HG02588 (cell line): ENCODE results near the gene STEAP3.

Source experiments
- ATAC-seq: cut with Tn5 transposase; IDR thresholded peaks from one replicate; pipeline ENCODE4 v1.9.1; 2021; ENCODE audit warnings: mild to moderate bottlenecking, moderate library complexity; ENCODE audit not compliant: unreplicated experiment

The STEAP3 gene

DNA sequence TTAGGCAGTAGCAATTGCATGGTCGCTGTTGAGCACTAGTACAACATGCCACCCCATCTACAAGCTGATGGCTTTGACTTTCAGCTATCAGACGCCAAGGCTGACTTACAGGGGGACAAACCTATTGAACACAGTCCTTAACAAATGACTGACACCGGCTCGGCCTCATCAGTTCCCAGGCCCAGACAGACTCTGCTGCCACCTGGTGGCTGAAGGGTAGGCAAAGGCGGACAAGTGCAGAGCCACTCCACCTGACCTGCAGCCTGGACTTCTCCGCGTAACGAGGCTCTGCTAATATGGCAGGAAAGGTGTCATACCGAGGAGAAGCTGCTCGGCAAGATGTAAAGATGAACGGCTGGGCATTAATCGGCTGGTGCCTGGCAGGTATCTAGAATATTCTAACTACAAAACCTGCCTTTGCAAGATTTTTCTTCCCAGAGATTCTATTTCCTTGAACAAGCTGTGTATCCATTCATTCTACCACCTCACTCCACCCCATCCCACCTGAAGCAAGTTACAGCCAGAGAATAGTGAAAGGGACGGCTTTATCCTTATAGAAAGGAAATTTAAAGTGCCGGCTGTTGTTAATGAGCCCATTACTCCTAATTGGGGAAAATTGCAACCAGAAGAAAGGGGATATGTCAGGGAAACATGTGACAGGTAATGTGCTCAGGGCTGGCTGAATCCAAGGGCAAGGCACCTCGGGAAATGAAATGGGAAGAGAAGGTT lies 67.4 kb downstream of the STEAP3 start:
- ATAC-seq, result no peak

DNA sequence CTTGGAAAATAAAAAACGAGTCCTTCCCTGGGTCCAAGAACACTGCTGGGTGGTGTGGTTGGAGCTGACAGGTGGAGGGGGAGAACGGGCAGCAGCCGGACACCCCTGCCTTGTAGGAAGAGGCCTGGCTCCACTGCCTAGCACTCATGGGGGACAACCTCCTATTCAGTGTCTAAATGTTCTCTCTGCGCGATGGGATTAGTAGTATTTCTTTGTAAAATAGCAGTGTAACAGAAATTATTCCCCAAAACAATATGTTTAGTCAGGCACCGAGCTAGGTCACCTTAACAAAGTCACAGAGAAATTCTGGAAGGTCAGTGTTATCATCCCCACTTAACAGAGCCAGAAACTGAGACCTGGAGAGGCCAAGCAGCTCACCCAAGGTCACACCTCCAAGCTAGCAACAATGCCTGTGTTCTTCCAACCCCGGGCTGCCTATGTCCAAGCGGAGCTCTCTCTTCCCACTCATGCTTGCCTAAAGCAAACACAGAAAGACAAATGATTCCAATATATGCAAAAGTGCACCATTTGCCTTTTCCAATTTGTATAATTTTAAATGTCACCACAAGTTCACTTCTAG lies 68.0 kb downstream of the STEAP3 start:
- no peak for ATAC-seq

GRCh38 chr2:119292226-119292625 lies 68.6 kb downstream of the STEAP3 start:
- ATAC-seq, result no peak

DNA sequence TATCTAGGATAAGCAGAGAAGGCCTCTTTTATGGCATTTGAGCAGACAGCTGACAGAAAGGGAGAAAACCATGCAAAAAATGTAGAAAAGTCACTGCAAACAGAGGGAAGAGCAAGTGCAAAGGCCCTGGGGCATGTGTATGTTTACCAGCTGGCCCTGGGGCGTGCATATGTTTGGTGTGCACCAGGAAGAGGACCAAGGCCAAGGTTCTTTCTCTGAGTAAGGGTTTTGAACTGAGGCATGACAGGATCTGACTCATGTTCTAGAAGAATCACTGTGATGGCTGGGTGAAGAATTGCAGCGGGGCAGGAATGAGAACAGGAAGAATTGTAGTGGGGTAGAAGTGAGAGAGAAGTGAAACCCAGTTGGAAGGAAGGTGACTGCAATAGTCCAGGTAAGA lies 69.6 kb downstream of the STEAP3 start:
- no peak for ATAC-seq

DNA sequence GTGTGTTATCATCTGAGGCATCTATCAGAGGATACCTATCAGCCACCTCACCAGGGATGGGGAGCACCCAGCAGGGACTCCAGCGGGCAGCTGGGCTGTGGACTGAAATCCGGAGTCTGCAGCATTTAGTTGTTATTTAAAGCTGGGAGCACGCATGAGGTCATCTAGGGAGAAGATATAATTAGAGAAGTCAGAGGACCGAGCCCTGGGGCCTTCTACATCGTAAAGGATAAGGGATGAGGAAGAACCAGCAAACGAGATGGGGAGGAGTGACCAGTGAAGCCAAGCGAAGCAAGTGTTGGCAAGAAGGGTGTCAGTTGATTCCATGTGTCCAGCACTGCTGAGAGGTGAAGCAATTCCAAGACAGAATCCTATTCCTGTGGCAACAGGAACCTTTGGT lies 70.3 kb downstream of the STEAP3 start:
- no peak for ATAC-seq

GRCh38 chr2:119294671-119295070 lies 71.0 kb downstream of the STEAP3 start:
- ATAC-seq, result no peak

- ATAC-seq, result no peak
Observed at GRCh38 chr2:119295688-119296375, 72.2 kb downstream of the STEAP3 start.

DNA sequence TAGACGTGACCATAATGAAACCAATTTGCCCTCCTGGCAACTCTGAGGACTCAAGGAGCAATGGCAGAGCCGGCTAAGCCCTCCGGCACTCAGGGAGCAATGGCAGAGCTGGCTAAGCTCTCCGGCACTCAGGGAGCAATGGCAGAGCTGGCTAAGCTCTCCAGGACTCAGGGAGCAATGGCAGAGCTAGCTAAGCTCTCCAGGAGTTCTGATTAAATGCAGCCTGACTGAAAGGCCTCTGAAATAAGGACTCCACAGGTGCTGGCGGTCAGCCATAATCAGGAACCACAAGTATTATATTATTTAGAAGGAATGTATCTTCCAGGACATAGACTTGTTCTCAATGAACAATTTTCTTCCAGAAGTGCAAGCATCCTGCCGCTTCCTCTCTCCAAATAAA lies 77.8 kb downstream of the STEAP3 start:
- no peak for ATAC-seq

DNA sequence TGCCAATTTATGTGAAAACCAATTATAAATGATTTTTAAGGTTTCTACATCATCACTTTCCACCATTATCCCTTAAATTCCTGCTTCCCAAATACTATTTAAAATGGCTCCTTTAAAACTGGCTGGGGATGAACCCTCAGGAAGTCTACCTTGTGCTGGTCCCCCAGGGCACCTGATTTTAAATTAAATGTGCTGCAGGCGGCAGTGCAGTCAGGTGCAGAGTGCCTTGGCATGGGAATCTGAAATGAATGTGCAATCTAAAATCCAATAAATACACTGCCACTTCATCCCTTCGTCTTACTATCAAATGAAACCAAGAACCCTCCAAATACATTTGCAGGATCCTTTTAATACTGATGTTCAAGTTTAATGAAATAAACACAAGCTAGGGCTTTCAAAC lies 81.2 kb downstream of the STEAP3 start:
- ATAC-seq, result no peak

- no peak for ATAC-seq
Observed at GRCh38 chr2:119305497-119306195, 82.0 kb downstream of the STEAP3 start.

DNA sequence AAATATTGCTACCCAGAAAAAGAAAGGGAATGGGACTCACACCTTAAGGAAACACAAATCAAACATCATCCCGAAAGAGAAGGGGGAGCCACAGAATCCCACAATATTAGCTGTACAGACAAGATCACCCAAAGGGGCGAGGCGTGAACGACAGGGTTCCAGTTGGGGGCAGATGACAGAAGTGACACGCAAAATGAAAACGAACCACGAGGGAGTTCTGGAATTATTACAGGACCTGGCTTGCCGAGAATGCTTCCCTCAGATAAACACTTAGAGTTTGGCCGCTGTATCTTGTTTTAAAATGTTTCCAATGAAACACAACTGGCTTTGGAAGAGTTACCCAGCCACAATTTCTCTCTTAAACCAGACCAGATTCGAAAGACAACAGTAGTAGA lies 82.6 kb downstream of the STEAP3 start:
- no peak for ATAC-seq

- ATAC-seq, result no peak
Observed at GRCh38 chr2:119307419-119308140, 83.9 kb downstream of the STEAP3 start.

GRCh38 chr2:119308793-119309330 lies 85.2 kb downstream of the STEAP3 start:
- no peak for ATAC-seq

DNA sequence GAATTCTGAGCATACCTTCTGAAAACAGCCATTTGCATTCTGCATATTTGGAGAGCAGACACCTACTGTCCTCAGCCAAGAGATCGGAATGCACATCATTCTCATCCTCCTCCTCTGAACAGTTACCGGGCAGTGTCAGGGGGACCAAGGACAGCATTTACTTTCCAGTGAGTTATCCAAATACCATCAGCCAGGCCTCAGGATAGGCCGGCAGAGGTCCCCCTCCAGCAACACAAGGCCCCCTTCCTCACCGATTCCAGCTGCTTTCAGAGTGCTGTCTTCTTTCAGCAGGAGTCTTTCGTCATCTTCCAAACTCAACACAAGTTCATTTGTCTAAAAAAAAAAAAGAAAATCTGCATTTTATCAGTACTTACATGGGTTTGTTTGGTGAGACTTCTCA lies 87.7 kb downstream of the STEAP3 start:
- no peak for ATAC-seq

GRCh38 chr2:119311831-119312230 lies 88.2 kb downstream of the STEAP3 start:
- no peak for ATAC-seq
